ENCODE data around the gene BLCAP.

BLCAP gene

GRCh38 chr20:37513779-37514359 lies 13.8 kb downstream of the BLCAP start:
- no peak overlapping the region for H3K4me3 ChIP-seq (ENCODE audit: low read length)
- DNase-seq (ENCODE audit: low read depth): no peak
- TF ChIP-seq CTCF (IDR thresholded peaks at IDR 0.05; ENCODE audit: insufficient read depth, low read depth, low read length, missing control alignments): no peak

GRCh38 chr20:37511610-37512275 lies 15.9 kb downstream of the BLCAP start:
- no peak overlapping the region for H3K4me3 ChIP-seq (ENCODE audit: low read length)
- TF ChIP-seq CTCF (IDR thresholded peaks at IDR 0.05; ENCODE audit: insufficient read depth, low read depth, low read length, missing control alignments): no peak
- no peak for DNase-seq (ENCODE audit: low read depth)

GRCh38 chr20:37510226-37510625 lies 17.4 kb downstream of the BLCAP start:
- DNase-seq (ENCODE audit: low read depth): no peak
- no peak overlapping the region for H3K4me3 ChIP-seq (ENCODE audit: low read length)
- no peak for TF ChIP-seq CTCF (IDR thresholded peaks at IDR 0.05; ENCODE audit: insufficient read depth, low read depth, low read length, missing control alignments)

- H3K4me3 ChIP-seq (ENCODE audit: low read length): no peak overlapping the region
- no peak for DNase-seq (ENCODE audit: low read depth)
- no peak for TF ChIP-seq CTCF (IDR thresholded peaks at IDR 0.05; ENCODE audit: insufficient read depth, low read depth, low read length, missing control alignments)
Measured at GRCh38 chr20:37506152-37506725, 21.4 kb downstream of the BLCAP start.

GRCh38 chr20:37505263-37506151 lies 22.2 kb downstream of the BLCAP start:
- DNase-seq (ENCODE audit: low read depth): no peak
- TF ChIP-seq CTCF (IDR thresholded peaks at IDR 0.05; ENCODE audit: insufficient read depth, low read depth, low read length, missing control alignments): no peak
- no peak overlapping the region for H3K4me3 ChIP-seq (ENCODE audit: low read length)

GRCh38 chr20:37504404-37505096 lies 23.1 kb downstream of the BLCAP start:
- DNase-seq (ENCODE audit: low read depth): no peak
- no peak for TF ChIP-seq CTCF (IDR thresholded peaks at IDR 0.05; ENCODE audit: insufficient read depth, low read depth, low read length, missing control alignments)
- H3K4me3 ChIP-seq (ENCODE audit: low read length): no peak overlapping the region

Data from epithelial cell of esophagus (primary cell).